NCI-H82 treated with DMSO at 0.1 percent for 48 hours (cell line): ENCODE data around the gene NHLRC1.
A peak's percentile ranks its signal among the peaks of the same experiment; 100 is the strongest.

Experiments used
- DNase-seq: peaks from one replicate; lab custom pipeline; 2025; ENCODE audit not compliant: unreplicated experiment; lab: John Stamatoyannopoulos, UW

The NHLRC1 gene

DNA sequence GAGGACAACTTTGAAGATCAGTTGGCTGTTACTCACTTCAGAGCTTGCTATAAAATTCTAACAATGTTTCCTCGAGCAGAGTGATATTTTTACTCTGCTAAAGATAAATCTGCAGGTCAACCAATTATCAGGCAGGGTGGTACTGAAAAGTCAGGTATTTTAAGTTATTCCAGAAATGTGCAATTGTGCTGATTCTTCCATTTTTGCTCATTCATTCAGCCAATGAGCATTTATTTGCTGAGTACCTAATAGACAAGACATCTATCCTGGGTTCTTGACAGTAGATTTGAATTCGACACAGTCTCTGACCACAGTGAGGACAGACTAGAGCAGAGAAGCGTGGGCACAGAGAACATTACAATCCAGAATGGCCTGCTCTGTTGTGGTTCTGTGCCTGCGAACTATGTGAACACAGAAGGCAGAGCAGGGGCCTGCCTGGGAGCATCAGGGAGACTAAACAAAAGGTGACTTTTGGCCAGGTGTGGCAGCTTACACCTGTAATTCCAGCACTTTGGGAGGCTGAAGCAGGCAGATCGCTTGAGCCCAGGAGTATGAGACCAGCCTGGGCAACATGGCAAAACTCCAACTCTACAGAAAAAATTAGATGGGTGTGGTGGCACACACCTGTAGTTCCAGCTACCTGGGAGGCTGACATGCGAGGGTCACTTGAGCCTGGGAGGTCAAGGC, 17.6 kb upstream of the NHLRC1 start:
- no peak for DNase-seq

- DNase-seq, result no peak
These were observed 16.4 kb upstream of the NHLRC1 start for GRCh38 chr6:18138906-18139305.

GRCh38 chr6:18136260-18136659, 13.8 kb upstream of the NHLRC1 start:
- DNase-seq, result no peak

- DNase-seq, result no peak
These were observed 12.7 kb upstream of the NHLRC1 start for GRCh38 chr6:18135171-18135570.

DNA sequence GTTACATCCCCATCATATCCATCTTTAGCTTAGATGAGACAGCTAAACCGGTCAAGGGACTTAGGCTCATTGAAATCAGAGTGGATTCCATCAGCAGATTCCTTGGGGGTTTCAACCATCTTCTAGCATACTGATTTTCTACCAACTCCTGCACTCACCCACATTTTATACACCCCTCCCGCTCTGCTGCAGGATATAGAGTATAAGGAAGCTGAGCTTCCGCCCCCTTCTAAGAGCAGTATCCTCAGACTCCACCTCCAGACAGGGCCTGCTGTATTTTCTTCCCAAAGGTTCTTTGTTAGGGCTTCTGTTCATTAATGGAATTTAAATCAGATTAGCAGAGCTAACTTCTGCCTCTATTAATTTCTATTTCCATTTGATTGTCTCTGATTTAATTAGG, 9.9 kb upstream of the NHLRC1 start:
- DNase-seq, result peak; percentile 77

DNA sequence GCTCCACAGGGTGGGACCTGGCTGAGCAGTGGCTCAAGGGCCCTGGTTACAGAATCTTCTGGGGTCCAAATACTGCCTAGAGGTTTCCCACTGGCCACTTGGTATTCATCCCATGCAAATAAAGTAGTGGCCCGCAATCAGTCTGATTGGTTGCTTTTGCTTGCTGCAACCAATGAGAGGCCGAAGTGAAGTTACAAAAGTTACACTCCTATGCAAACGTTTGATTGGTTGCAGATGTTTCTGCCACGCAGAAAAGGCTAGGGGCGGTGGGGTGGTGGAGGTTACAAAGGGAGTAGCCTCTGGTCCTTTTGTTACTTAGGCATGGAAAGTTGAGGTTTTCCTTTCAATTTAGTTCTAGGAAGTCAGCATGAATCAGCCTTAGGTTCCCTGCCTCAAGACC, 3.6 kb upstream of the NHLRC1 start:
- no peak for DNase-seq

DNA sequence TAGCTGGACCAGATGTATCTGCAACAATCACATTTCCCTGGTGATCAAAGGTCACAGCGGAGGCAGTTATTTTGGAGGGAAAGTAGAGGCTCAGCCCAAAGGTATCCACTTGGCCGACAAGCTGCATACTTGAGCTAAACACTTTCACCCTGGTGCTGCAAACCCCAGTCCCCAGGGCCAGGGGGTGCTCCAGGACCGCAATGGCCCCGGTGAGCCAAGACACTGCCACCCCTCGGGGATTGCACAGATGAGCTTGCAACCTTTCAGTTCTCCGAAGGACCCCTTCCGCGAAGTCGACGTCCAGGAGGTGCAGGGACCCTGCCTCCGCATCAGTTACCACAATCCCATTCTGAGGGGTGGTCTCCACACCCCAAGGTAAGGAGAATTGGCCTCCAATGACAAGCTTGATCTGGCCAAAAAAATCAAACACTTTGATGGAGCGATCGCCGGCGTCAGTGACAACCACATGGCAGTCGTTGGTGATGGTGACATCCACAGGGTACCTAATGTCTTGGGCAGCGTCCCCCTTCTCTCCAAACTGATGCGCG, 823 bp downstream of the NHLRC1 start:
- DNase-seq, result no peak

- DNase-seq, result no peak
These were observed 3.2 kb downstream of the NHLRC1 start for GRCh38 chr6:18119236-18119635.

GRCh38 chr6:18118330-18118729, 4.1 kb downstream of the NHLRC1 start:
- DNase-seq, result no peak

GRCh38 chr6:18117136-18117535, 5.3 kb downstream of the NHLRC1 start:
- no peak for DNase-seq

- no peak for DNase-seq
These were observed 7.1 kb downstream of the NHLRC1 start for GRCh38 chr6:18115356-18115755.

DNA sequence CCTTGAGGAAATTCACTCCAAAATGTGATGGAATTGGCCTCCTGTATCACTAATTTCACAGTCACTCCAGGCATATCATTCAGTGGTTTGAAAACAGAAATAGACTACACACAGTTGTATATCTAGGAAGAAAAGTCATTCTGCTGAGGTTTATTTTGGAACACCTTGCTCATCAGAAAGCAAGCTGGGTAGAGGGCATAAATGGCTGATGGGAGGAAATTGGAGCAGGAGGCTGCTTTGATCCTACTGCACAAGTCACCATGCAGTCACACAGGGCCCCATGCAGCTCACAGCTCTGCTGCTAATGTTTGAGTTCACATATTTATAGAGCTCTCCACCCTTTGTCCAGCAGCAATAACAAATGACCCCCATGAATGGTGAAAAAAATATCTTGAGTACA, 12.3 kb downstream of the NHLRC1 start:
- DNase-seq, result no peak

DNA sequence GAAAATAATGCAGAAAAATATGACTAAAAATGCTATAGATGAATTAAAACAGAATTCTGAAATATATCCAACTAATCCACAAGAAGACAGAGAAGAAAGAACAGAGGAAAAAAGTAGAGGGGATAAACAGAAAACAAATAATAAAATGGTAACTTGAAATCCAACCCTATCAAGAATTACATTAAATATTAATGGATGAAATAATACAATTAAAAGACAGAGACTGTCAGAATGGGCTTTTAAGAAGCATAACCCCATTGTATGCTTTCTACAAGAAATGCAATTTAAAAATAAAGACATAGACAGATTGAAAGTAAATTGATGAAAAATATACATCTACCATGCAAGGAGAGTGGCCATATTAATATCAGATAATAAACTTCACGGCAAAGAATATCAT, 15.4 kb downstream of the NHLRC1 start:
- no peak for DNase-seq

- DNase-seq, result no peak
These were observed 19.5 kb downstream of the NHLRC1 start for GRCh38 chr6:18102783-18103509.

DNA sequence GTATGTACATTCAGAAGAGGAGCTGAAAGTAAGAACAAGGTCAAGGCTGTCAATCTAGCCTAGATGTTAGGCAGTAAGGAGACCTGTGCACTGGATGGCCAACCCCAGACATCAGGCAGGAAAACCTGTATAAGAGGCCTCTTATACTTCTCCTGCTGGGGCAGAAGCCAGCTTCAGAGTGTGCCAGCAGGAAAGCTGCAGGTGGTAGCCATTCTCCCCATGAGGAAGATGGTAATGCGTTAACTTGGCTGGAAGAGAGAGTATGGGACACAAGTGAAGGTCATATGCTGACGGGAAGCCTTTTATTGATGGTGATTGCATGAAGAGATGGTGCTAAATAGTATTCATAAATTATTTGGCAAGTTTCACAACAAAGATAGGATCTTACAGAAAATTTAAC, 20.6 kb downstream of the NHLRC1 start:
- DNase-seq, result no peak

GRCh38 chr6:18101271-18101670, 21.2 kb downstream of the NHLRC1 start:
- no peak for DNase-seq

DNA sequence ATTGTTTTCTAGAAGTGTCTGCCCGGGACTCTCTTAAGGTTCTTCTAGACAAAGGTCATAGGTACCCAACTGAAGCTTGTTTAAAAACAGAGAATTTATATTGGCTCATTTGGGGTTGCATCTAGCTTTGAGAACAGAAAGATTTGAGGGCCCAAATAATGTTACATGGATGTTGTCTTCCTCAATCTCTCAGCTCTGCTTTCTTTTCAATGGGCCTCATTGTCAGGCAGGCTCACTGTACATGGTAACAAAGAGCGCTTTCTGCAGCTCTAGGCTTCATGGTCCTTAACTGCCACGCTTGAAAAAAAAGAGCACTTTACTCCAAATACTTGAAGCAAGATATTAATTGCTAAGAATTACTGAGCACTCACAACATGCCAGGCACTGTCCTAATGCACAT, 22.2 kb downstream of the NHLRC1 start:
- DNase-seq, result no peak

- DNase-seq, result no peak
These were observed 23.0 kb downstream of the NHLRC1 start for GRCh38 chr6:18099511-18099910.

- no peak for DNase-seq
These were observed 26.1 kb downstream of the NHLRC1 start for GRCh38 chr6:18096423-18096822.

DNA sequence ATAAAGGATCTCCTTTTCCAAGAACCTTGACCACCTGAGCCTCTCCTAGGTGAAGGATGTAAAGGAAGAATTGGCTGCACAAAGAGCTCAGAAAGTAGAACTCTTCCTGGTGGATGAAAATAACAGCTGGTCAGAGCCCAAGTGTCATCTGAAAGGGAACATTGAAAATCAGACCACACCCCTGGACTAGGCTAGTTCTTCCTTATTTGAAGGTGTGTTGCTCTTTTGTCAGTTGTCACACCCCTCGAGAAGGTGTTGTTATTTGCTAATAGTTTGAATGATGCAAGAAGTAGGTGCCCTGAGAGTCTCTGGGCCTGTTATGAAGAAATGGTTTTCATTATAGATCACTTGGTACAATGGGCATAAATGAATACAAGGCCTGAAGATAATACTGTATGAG, 31.1 kb downstream of the NHLRC1 start:
- no peak for DNase-seq

DNA sequence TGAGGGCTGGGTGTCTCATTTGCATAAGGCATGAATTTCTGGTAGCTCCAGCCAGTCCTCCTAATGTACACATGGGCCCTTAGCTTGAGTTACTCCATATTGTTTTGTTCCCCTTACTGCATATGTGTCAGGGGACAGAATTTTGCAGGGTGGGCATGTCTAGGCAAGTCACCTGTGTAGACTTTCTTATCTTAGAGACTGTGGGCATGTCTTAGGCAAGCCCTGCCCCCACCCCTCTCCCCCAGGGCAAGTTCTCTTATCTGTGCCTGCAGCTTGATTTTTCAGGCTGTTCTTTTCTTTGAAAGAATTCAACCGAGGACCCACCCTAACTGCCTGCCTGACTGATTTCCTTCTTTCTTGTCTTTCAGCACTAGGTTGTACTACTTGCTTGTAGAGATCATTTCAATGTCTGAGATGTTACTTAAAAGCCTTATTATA, 32.1 kb downstream of the NHLRC1 start:
- no peak for DNase-seq
